ENCODE data around the gene ZNF432. TPM values are rescaled to one million over a fixed set of nuclear protein-coding genes. Genes with fewer than 3 reads are reported as not detected.

The ZNF432 gene
- total and polyA plus RNA-seq, 10 of the 15 experiments (the other 5 are each of a cell fraction or from before 2014, with no cell fraction given) = 1.7 to 7.2 (median 4.3) TPM

GRCh38 chr19:52048555-52049501 lies at the start of gene ZNF432 (continued):
- TF ChIP-seq CBFB (IDR thresholded peaks at IDR 0.05; ENCODE audit: low read depth) = 0 out of 2 replicates have a peak, but pooled peaks have one; percentile 29
- TF ChIP-seq EED (IDR thresholded peaks at IDR 0.05; ENCODE audit: low read depth) = peak; percentile 48; the same call in 1 of the 2 replicates
- peak; percentile 61; the same call in 1 of the 2 replicates for TF ChIP-seq POLR2AphosphoS2 (IDR thresholded peaks at IDR 0.05; ENCODE audit: low read depth, low read length)
- peak; percentile 50; the same call in 1 of the 2 replicates for TF ChIP-seq PKNOX1 (IDR thresholded peaks at IDR 0.05)
- peak; percentile 36; the same call in 1 of the 2 replicates for TF ChIP-seq RB1 (IDR thresholded peaks at IDR 0.05; ENCODE audit: borderline replicate concordance)
- TF ChIP-seq, protein P1, sequence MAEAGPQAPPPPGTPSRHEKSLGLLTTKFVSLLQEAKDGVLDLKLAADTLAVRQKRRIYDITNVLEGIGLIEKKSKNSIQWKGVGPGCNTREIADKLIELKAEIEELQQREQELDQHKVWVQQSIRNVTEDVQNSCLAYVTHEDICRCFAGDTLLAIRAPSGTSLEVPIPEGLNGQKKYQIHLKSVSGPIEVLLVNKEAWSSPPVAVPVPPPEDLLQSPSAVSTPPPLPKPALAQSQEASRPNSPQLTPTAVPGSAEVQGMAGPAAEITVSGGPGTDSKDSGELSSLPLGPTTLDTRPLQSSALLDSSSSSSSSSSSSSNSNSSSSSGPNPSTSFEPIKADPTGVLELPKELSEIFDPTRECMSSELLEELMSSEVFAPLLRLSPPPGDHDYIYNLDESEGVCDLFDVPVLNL (IDR thresholded peaks at IDR 0.05; ENCODE audit: low read depth, low read length) = no peak
- TF ChIP-seq E4F1 (IDR thresholded peaks at IDR 0.05; ENCODE audit: borderline replicate concordance, partially characterized antibody) = peak; percentile 95
- peak; percentile 80 for TF ChIP-seq HDGF (IDR thresholded peaks at IDR 0.05)
- peak in 1 of 2 experiments; percentile 73; a peak in 2 of 3 replicates for TF ChIP-seq EGR1 (IDR thresholded peaks at IDR 0.05; ENCODE audit: borderline replicate concordance in 1 of 2, low read depth in 2 of 2, low read length in 2 of 2)
- TF ChIP-seq GABPA (IDR thresholded peaks at IDR 0.05; ENCODE audit: low read depth) = 0 out of 2 replicates have a peak, but pooled peaks have one; percentile 35
- TF ChIP-seq ZNF217 (IDR thresholded peaks at IDR 0.05) = no peak
- peak; percentile 26; the same call in 1 of the 2 replicates for TF ChIP-seq ZSCAN29 (IDR thresholded peaks at IDR 0.05)
- TF ChIP-seq YY1 (IDR thresholded peaks at IDR 0.05; ENCODE audit: low read depth, low read length) = peak; percentile 99
- 0 out of 2 replicates have a peak, but pooled peaks have one; percentile 28 for TF ChIP-seq GATAD2B (conservative IDR thresholded peaks at IDR 0.05; ENCODE audit: low read depth)
- TF ChIP-seq EP300 (IDR thresholded peaks at IDR 0.05; ENCODE audit: borderline replicate concordance in 1 of 2, control insufficient read depth in 1 of 2, low read depth in 2 of 2, low read length in 2 of 2) = 0 out of 4 replicates have a peak, but pooled peaks of 1 of the 2 experiments have one; percentile 15
- no peak for TF ChIP-seq JUNB (IDR thresholded peaks at IDR 0.05)
- TF ChIP-seq SRF (IDR thresholded peaks at IDR 0.05; ENCODE audit: low read depth in 2 of 2, low read length in 2 of 2) = peak in 1 of 2 experiments; percentile 17; a peak in 1 of 4 replicates
- 0 out of 2 replicates have a peak, but pooled peaks have one; percentile 24 for TF ChIP-seq MAX (IDR thresholded peaks at IDR 0.05; ENCODE audit: low read depth, low read length)
- TF ChIP-seq, protein P2, sequence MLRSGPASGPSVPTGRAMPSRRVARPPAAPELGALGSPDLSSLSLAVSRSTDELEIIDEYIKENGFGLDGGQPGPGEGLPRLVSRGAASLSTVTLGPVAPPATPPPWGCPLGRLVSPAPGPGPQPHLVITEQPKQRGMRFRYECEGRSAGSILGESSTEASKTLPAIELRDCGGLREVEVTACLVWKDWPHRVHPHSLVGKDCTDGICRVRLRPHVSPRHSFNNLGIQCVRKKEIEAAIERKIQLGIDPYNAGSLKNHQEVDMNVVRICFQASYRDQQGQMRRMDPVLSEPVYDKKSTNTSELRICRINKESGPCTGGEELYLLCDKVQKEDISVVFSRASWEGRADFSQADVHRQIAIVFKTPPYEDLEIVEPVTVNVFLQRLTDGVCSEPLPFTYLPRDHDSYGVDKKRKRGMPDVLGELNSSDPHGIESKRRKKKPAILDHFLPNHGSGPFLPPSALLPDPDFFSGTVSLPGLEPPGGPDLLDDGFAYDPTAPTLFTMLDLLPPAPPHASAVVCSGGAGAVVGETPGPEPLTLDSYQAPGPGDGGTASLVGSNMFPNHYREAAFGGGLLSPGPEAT (IDR thresholded peaks at IDR 0.05; ENCODE audit: low read depth) = 0 out of 2 replicates have a peak, but pooled peaks have one; percentile 39
- peak; percentile 68; the same call in 1 of the 2 replicates for TF ChIP-seq PAX8 (IDR thresholded peaks at IDR 0.05)
- TF ChIP-seq CREM (IDR thresholded peaks at IDR 0.05; ENCODE audit: low read depth) = peak; percentile 83
- TF ChIP-seq ESRRA (IDR thresholded peaks at IDR 0.05; ENCODE audit: low read length) = 0 out of 2 replicates have a peak, but pooled peaks have one; percentile 26
